H1 (cell line): ENCODE data around the gene SEMA3D. TPM values are rescaled to one million over a fixed set of nuclear protein-coding genes. Genes with fewer than 3 reads are reported as not detected.

Experiments
- CTCF ChIA-PET: fragments of 300-600 bp; sonication (Branson Sonifier 250); formaldehyde crosslinking; loops from one replicate; lab custom pipeline; 2021; ENCODE audit not compliant: partially characterized antibody; lab: Charles Lee
- POLR2A ChIA-PET: fragments of 300-600 bp; sonication (Branson Sonifier 250); formaldehyde crosslinking; loops from one replicate; lab custom pipeline; 2021; ENCODE audit warnings: inconsistent platforms; ENCODE audit not compliant: partially characterized antibody; lab: Charles Lee
- DNase-seq, 2 experiments: peaks; one replicate each; pipeline versions ENCODE4 v3.0.0 to v3.0.0-alpha.2; 2010 to 2022; ENCODE audit warnings: low spot score in 2 of 2, low read depth in 1 of 2, mixed read lengths in 1 of 2
- FAIRE-seq: peaks from 2 replicates; lab custom pipeline; 2011; peaks lifted over from hg19 to GRCh38; lab: Jason Lieb, UNC
- H2AFZ ChIP-seq: 2 replicates; pipeline ENCODE4 v1.8.1; 2012; ENCODE audit warnings: low read length, inconsistent platforms
- H2AK5ac ChIP-seq: 2 replicates; pipeline ENCODE4 v1.6.1; 2013; ENCODE audit warnings: low read depth, low read length
- H2BK120ac ChIP-seq: replicated peaks from 2 replicates; pipeline ENCODE3; 2013; ENCODE audit warnings: low read depth, low read length, inconsistent platforms
- H2BK12ac ChIP-seq: 2 replicates; pipeline ENCODE4 v1.6.1; 2013; ENCODE audit warnings: low read depth, low read length
- H2BK15ac ChIP-seq: 2 replicates; pipeline ENCODE4 v1.6.1; 2013; ENCODE audit warnings: low read length
- H2BK20ac ChIP-seq: 2 replicates; pipeline ENCODE4 v1.6.1; 2013; ENCODE audit warnings: low read length
- H2BK5ac ChIP-seq: 2 replicates; pipeline ENCODE4 v1.6.1; 2013; ENCODE audit warnings: low read depth, low read length
- H3K14ac ChIP-seq: 2 replicates; pipeline ENCODE4 v1.6.1; 2013; ENCODE audit warnings: inconsistent platforms; ENCODE audit not compliant: insufficient read length
- H3K18ac ChIP-seq: 2 replicates; pipeline ENCODE4 v1.6.1; 2013; ENCODE audit warnings: low read length; ENCODE audit errors: extremely low read depth
- H3K23ac ChIP-seq: 2 replicates; pipeline ENCODE4 v1.6.1; 2013; ENCODE audit warnings: inconsistent platforms; ENCODE audit not compliant: insufficient read length
- H3K23me2 ChIP-seq: 2 replicates; pipeline ENCODE4 v1.6.1; 2013; ENCODE audit warnings: low read depth, low read length
- H3K27ac ChIP-seq: 2 replicates; pipeline ENCODE4 v1.6.1; 2011; ENCODE audit warnings: low read depth, low read length, inconsistent platforms
- H3K27me3 ChIP-seq, 4 experiments: replicated peaks in 1 of 4; 1 replicate in 1 of 4; 2 replicates in 3 of 4; pipeline versions ENCODE4 v1.6.1 to v1.8.1; 2011 to 2013; ENCODE audit warnings: low read length in 3 of 4, mild to moderate bottlenecking in 3 of 4, inconsistent platforms in 2 of 4, mixed read lengths in 2 of 4, moderate library complexity in 1 of 4; ENCODE audit not compliant: control insufficient read depth in 3 of 4, insufficient read depth in 3 of 4; ENCODE audit errors: extremely low read depth in 1 of 4
- H3K36me3 ChIP-seq, 4 experiments: 2 replicates each; pipeline versions ENCODE4 v1.6.1 to v1.8.1; 2011 to 2013; ENCODE audit warnings: mild to moderate bottlenecking in 4 of 4, low read length in 3 of 4, moderate library complexity in 2 of 4, control low read depth in 1 of 4, inconsistent platforms in 1 of 4; ENCODE audit not compliant: insufficient read depth in 4 of 4, control insufficient read depth in 2 of 4
- H3K4ac ChIP-seq: replicated peaks from 2 replicates; pipeline ENCODE3; 2013; ENCODE audit warnings: low read length, low read depth, mixed read lengths, inconsistent platforms; ENCODE audit not compliant: insufficient read length
- H3K4me1 ChIP-seq, 4 experiments: replicated peaks in 1 of 4; 1 replicate in 1 of 4; 2 replicates in 3 of 4; pipeline versions ENCODE4 v1.6.1 to v1.8.1; 2011 to 2013; ENCODE audit warnings: low read length in 3 of 4, inconsistent platforms in 2 of 4, mixed read lengths in 1 of 4; ENCODE audit not compliant: insufficient read depth in 4 of 4, control insufficient read depth in 3 of 4
- H3K4me2 ChIP-seq, 2 experiments: 2 replicates each; pipeline versions ENCODE4 v1.6.1 to v1.8.1; 2011 to 2013; ENCODE audit warnings: low read depth in 2 of 2, low read length in 2 of 2, control low read depth in 1 of 2, inconsistent platforms in 1 of 2, mild to moderate bottlenecking in 1 of 2; ENCODE audit not compliant: insufficient read depth in 1 of 2
- H3K4me3 ChIP-seq, 4 experiments: fragments of 200-600, 300-600 bp in 1 of 4; sonication (generic), shearing (Covaris generic), sonication (Bioruptor Twin) in 1 of 4; 2 replicates each; pipeline versions ENCODE4 v1.5.1 to v1.8.1; 2011 to 2016; ENCODE audit warnings: low read length in 4 of 4, low read depth in 3 of 4, control low read depth in 2 of 4, inconsistent platforms in 2 of 4, mild to moderate bottlenecking in 2 of 4, mixed read lengths in 1 of 4, moderate library complexity in 1 of 4; ENCODE audit not compliant: insufficient read depth in 2 of 4; ENCODE audit errors: extremely low read depth in 1 of 4
- H3K56ac ChIP-seq: replicated peaks from 2 replicates; pipeline ENCODE3; 2013; ENCODE audit warnings: low read depth, mild to moderate bottlenecking, mixed read lengths, low read length, inconsistent platforms; ENCODE audit not compliant: insufficient read length
- H3K79me1 ChIP-seq: 2 replicates; pipeline ENCODE4 v1.6.1; 2013; ENCODE audit warnings: low read depth, low read length, control low read depth
- H3K79me2 ChIP-seq, 2 experiments: 2 replicates each; pipeline versions ENCODE4 v1.6.1 to v1.8.1; 2012 to 2013; ENCODE audit warnings: low read length in 2 of 2, mild to moderate bottlenecking in 2 of 2, inconsistent platforms in 1 of 2; ENCODE audit not compliant: insufficient read depth in 2 of 2, control insufficient read depth in 1 of 2
- H3K9ac ChIP-seq, 4 experiments: replicated peaks in 1 of 4; 1 replicate in 1 of 4; 2 replicates in 3 of 4; pipeline versions ENCODE4 v1.6.1 to v1.8.1; 2011 to 2013; ENCODE audit warnings: low read depth in 3 of 4, low read length in 3 of 4, control low read depth in 2 of 4, mild to moderate bottlenecking in 2 of 4, moderate library complexity in 2 of 4, inconsistent platforms in 1 of 4; ENCODE audit errors: extremely low read depth in 1 of 4
- H3K9me3 ChIP-seq, 2 experiments: 2 replicates each; pipeline versions ENCODE4 v1.6.1 to v1.8.1; 2012 to 2013; ENCODE audit warnings: mild to moderate bottlenecking in 2 of 2, moderate library complexity in 2 of 2, control low read depth in 1 of 2, inconsistent platforms in 1 of 2, low read depth in 1 of 2, low read length in 1 of 2, mixed read lengths in 1 of 2; ENCODE audit not compliant: insufficient read depth in 2 of 2
- H4K20me1 ChIP-seq, 2 experiments: replicated peaks in 1 of 2; 2 replicates each; pipeline versions ENCODE3 to v1.8.1; 2011 to 2013; ENCODE audit warnings: inconsistent platforms in 2 of 2, low read length in 2 of 2, mild to moderate bottlenecking in 1 of 2; ENCODE audit not compliant: insufficient read depth in 2 of 2, control insufficient read depth in 1 of 2
- H4K5ac ChIP-seq: 2 replicates; pipeline ENCODE4 v1.6.1; 2013; ENCODE audit warnings: low read length, low read depth, mixed read lengths, inconsistent platforms; ENCODE audit not compliant: insufficient read length
- H4K8ac ChIP-seq: 2 replicates; pipeline ENCODE4 v1.8.0; 2013; ENCODE audit warnings: mild to moderate bottlenecking, moderate library complexity, low read length, inconsistent platforms; ENCODE audit not compliant: insufficient read depth; ENCODE audit errors: extremely low read depth
- H4K91ac ChIP-seq: replicated peaks from 2 replicates; pipeline ENCODE3; 2013; ENCODE audit warnings: low read length, mixed read lengths, inconsistent platforms; ENCODE audit not compliant: insufficient read length
- ATF3 ChIP-seq: IDR thresholded peaks from 2 replicates; pipeline ENCODE4 v1.6.1; 2011; ENCODE audit warnings: low read depth, mild to moderate bottlenecking, low read length; ENCODE audit not compliant: insufficient read depth
- CBX5 ChIP-seq: fragments of 300-800, 300-1000 bp; sonication (generic); IDR thresholded peaks from 2 replicates; pipeline ENCODE4 v1.7.1; 2016; ENCODE audit warnings: antibody characterized with exemption, low read length, low read depth
- CTBP2 ChIP-seq: IDR thresholded peaks from 2 replicates; pipeline ENCODE4 v1.7.0; 2011; ENCODE audit warnings: borderline replicate concordance, mild to moderate bottlenecking, moderate library complexity, mixed read lengths, low read length; ENCODE audit not compliant: insufficient read depth, insufficient read length
- CTCF ChIP-seq, 3 experiments: IDR thresholded peaks; 1 replicate in 2 of 3; 2 replicates in 1 of 3; pipeline versions ENCODE4 v1.5.1 to v1.6.1; 2011; ENCODE audit warnings: low read length in 3 of 3, mild to moderate bottlenecking in 3 of 3, inconsistent platforms in 2 of 3, low read depth in 1 of 3, moderate library complexity in 1 of 3; ENCODE audit not compliant: insufficient read depth in 1 of 3; ENCODE audit errors: control extremely low read depth in 1 of 3
- KDM5A ChIP-seq: fragments of 200-600 bp; IDR thresholded peaks from 2 replicates; pipeline ENCODE4 v1.7.1; 2012; ENCODE audit warnings: mild to moderate bottlenecking, low read length, inconsistent platforms, mixed read lengths
- POLR2A ChIP-seq, 2 experiments: IDR thresholded peaks; 1 replicate in 1 of 2; 2 replicates in 1 of 2; pipeline ENCODE4 v1.6.1; 2011; ENCODE audit warnings: low read depth in 2 of 2, low read length in 2 of 2, mild to moderate bottlenecking in 2 of 2; ENCODE audit errors: control extremely low read depth in 1 of 2
- POLR2AphosphoS5 ChIP-seq: IDR thresholded peaks from 2 replicates; pipeline ENCODE4 v1.6.1; 2011; ENCODE audit warnings: low read depth, low read length
- RBBP5 ChIP-seq: IDR thresholded peaks from 2 replicates; pipeline ENCODE4 v1.7.1; 2012; ENCODE audit warnings: low read depth, mild to moderate bottlenecking, inconsistent platforms, low read length, moderate library complexity, borderline replicate concordance
- RFX5 ChIP-seq: IDR thresholded peaks from 2 replicates; pipeline ENCODE4 v1.6.1; 2011; ENCODE audit warnings: low read depth, low read length, improper control_type of control experiment, borderline replicate concordance
- SAP30 ChIP-seq: fragments of 300-600 bp; sonication (generic); IDR thresholded peaks from 2 replicates; pipeline ENCODE4 v1.7.1; 2012; ENCODE audit warnings: low read length, moderate library complexity, mild to moderate bottlenecking, inconsistent platforms; ENCODE audit not compliant: insufficient read depth, insufficient replicate concordance
- WGBS, 2 experiments: shearing (Covaris generic) in 1 of 2; methylation state at CpG; one replicate each; pipeline versions ENCODE4 v1.1.6 to v1.1.7; 2013 to 2015; ENCODE audit warnings: low lambda C conversion rate in 2 of 2, mixed read lengths in 2 of 2, inconsistent platforms in 1 of 2, low coverage in 1 of 2, missing lambda C conversion rate in 1 of 2; ENCODE audit not compliant: insufficient replicate concordance in 2 of 2, insufficient coverage in 1 of 2, insufficient read length in 1 of 2; ENCODE audit errors: extremely low coverage in 1 of 2, missing lambda C conversion rate in 1 of 2; 5-methylcytosine and 5-hydroxymethylcytosine counted together
- polyA plus RNA-seq, 7 experiments: library from polyadenylated mRNA; depleted of rRNA in 3 of 7; stranded (reverse) in 5 of 7; unstranded in 2 of 7; fragments of >200 nt in 5 of 7; fragments of 200-250 nt in 2 of 7; gene quantifications; 1 replicate in 5 of 7; 2 replicates in 1 of 7; 4 replicates in 1 of 7; pipeline versions ENCODE4 v1.2.1 to v1.2.3, GENCODE V29; 2011 to 2013; ENCODE audit warnings: missing spikeins in 2 of 7, mixed read lengths in 2 of 7
- total RNA-seq: library from RNA; stranded (reverse); fragmentation: NEBNext Ultra II Directional; extraction: Animal tissue kit (Norgen Biotek cat#: 25700); gene quantifications from 2 replicates; pipeline ENCODE4 v1.2.1, GENCODE V29; 2021

Gene SEMA3D
- total and polyA plus RNA-seq, 2 of the 8 experiments (the other 6 are each of a cell fraction or from before 2014, with no cell fraction given), result 1.6 to 3.5 TPM

GRCh38 chr7:85156661-85157208 lies 30.1 kb downstream of the SEMA3D start:
- no peak overlapping the region for H3K14ac ChIP-seq
- no peak overlapping the region for H2AFZ ChIP-seq
- H2BK12ac ChIP-seq, result no peak overlapping the region
- no peaks in the 10 kb centered on the region for H3K23me2 ChIP-seq
- no peak overlapping the region for H2AK5ac ChIP-seq
- DNase-seq (no peak), FAIRE-seq (no peak)
- H3K18ac ChIP-seq, result no peak overlapping the region
- no peaks in the 10 kb centered on the region for H4K20me1 ChIP-seq
- no peaks in the 10 kb centered on the region for H3K9me3 ChIP-seq
- no peaks in the 10 kb centered on the region for H3K36me3 ChIP-seq
- no peaks in the 10 kb centered on the region for H3K4me1 ChIP-seq
- H2BK120ac ChIP-seq, result no peak overlapping the region
- H3K79me2 ChIP-seq, result no peaks in the 10 kb centered on the region
- ChIA-PET POLR2A (no interaction called here), CTCF (interaction anchor here (1.1 kb wide), 1 partner anchor 31 kb away, joined by 4 read pairs; no protein-coding TSS in a partner anchor)
- no peaks in the 10 kb centered on the region for H3K27me3 ChIP-seq
- H3K23ac ChIP-seq, result no peak overlapping the region
- H3K4me3 ChIP-seq, result no peak overlapping the region
- no peak overlapping the region for H3K56ac ChIP-seq
- H3K79me1 ChIP-seq, result no peaks in the 10 kb centered on the region
- no peak overlapping the region for H4K91ac ChIP-seq
- H3K27ac ChIP-seq, result no peak overlapping the region
- WGBS, 2 experiments, result 76% methylated on average over 1 of the region's 1 CpG; no CpG with 5 or more reads in 1 of the 2 experiments
- no peak overlapping the region for H2BK15ac ChIP-seq
- H2BK20ac ChIP-seq, result no peak overlapping the region
- no peak overlapping the region for H4K8ac ChIP-seq
- no peak overlapping the region for H3K9ac ChIP-seq
- H3K4me2 ChIP-seq, result no peak overlapping the region
- no peak overlapping the region for H3K4ac ChIP-seq
- H2BK5ac ChIP-seq, result no peak overlapping the region
- no peak overlapping the region for H4K5ac ChIP-seq
- TF ChIP-seq RFX5 (no peak), RBBP5 (no peak), ATF3 (no peak), POLR2AphosphoS5 (no peak), KDM5A (no peak), CTCF (IDR thresholded peaks at IDR 0.05; ENCODE audit: control extremely low read depth in 1 of 3, insufficient read depth in 1 of 3, low read depth in 1 of 3, low read length in 3 of 3) (no peak), SAP30 (no peak), CBX5 (no peak), CTBP2 (no peak), POLR2A (IDR thresholded peaks at IDR 0.05; ENCODE audit: control extremely low read depth in 1 of 2, low read depth in 2 of 2, low read length in 2 of 2) (no peak)
